B cell (primary cell): Measurements from ENCODE around the gene FRYL. TPM values are rescaled to one million over a fixed set of nuclear protein-coding genes. Genes with fewer than 3 reads are reported as not detected.

Source experiments
- ATAC-seq: fragments of 200-7000 bp; cut with Tn5 transposase; one replicate; pipeline ENCODE4 v1.10.0; 2021; ENCODE audit warnings: low read depth, mild to moderate bottlenecking, moderate number of reproducible peaks, moderate library complexity
- CTCF ChIA-PET: fragments of 350-600 bp; sonication (Branson Sonifier 250); formaldehyde crosslinking; loops from one replicate; lab custom pipeline; 2021; ENCODE audit warnings: antibody characterized with exemption, inconsistent platforms; lab: Charles Lee
- POLR2A ChIA-PET: fragments of 350-600 bp; sonication (Branson Sonifier 250); formaldehyde crosslinking; loops from one replicate; lab custom pipeline; 2021; ENCODE audit warnings: antibody characterized with exemption; lab: Charles Lee
- DNase-seq: peaks from one replicate; pipeline ENCODE4 v3.0.0; 2013
- H2AFZ ChIP-seq: 2 replicates; pipeline ENCODE4 v1.6.1; 2012; ENCODE audit warnings: mild to moderate bottlenecking, low read depth, low read length; ENCODE audit not compliant: insufficient read depth, poor library complexity, severe bottlenecking
- H3K27ac ChIP-seq, 2 donors: 1 replicate in 1 of 2; 2 replicates in 1 of 2; pipeline ENCODE4 v1.5.1; 2012 to 2013; ENCODE audit warnings: low read length in 2 of 2, mild to moderate bottlenecking in 2 of 2, moderate library complexity in 1 of 2
- H3K27me3 ChIP-seq, 4 experiments: fragments of 200-600 bp in 1 of 4; sonication (generic) in 1 of 4; replicated peaks in 1 of 4; 1 replicate in 2 of 4; 2 replicates in 2 of 4; pipeline versions ENCODE4 v1.6.1 to v1.7.0; 2013 to 2016; ENCODE audit warnings: low read length in 3 of 4, mild to moderate bottlenecking in 2 of 4, mixed read lengths in 1 of 4, moderate library complexity in 1 of 4; ENCODE audit not compliant: insufficient read depth in 4 of 4, control insufficient read depth in 3 of 4; ENCODE audit errors: control extremely low read depth in 1 of 4
- H3K36me3 ChIP-seq, 2 experiments: replicated peaks in 1 of 2; 1 replicate in 1 of 2; 2 replicates in 1 of 2; pipeline versions ENCODE4 v1.6.1 to v1.7.1; 2013; ENCODE audit warnings: low read length in 1 of 2; ENCODE audit not compliant: insufficient read depth in 2 of 2, control insufficient read depth in 1 of 2; ENCODE audit errors: control extremely low read depth in 1 of 2, extremely low read depth in 1 of 2
- H3K4me1 ChIP-seq, 2 donors: fragments of 200-600 bp in 1 of 2; sonication (generic) in 1 of 2; 1 replicate in 1 of 2; 2 replicates in 1 of 2; pipeline versions ENCODE4 v1.5.1 to v1.6.1; 2013 to 2017; ENCODE audit warnings: low read length in 2 of 2; ENCODE audit not compliant: control insufficient read depth in 2 of 2, insufficient read depth in 2 of 2
- H3K4me2 ChIP-seq: replicated peaks from 2 replicates; pipeline ENCODE3; 2012; ENCODE audit warnings: mild to moderate bottlenecking, low read depth, low read length; ENCODE audit not compliant: poor library complexity, severe bottlenecking
- H3K4me3 ChIP-seq, 5 experiments: fragments of 200-600 bp in 1 of 5; sonication (generic) in 1 of 5; 1 replicate in 3 of 5; 2 replicates in 2 of 5; pipeline versions ENCODE4 v1.5.1 to v1.7.0; 2011 to 2016; ENCODE audit warnings: low read length in 4 of 5, mild to moderate bottlenecking in 4 of 5, low read depth in 2 of 5, control low read depth in 1 of 5, moderate library complexity in 1 of 5; ENCODE audit not compliant: insufficient read depth in 1 of 5; ENCODE audit errors: control extremely low read depth in 1 of 5, extremely low read depth in 1 of 5
- H3K79me2 ChIP-seq: fragments of 200-600 bp; sonication (generic); one replicate; pipeline ENCODE4 v1.6.0; 2016; ENCODE audit warnings: low read length; ENCODE audit not compliant: control insufficient read depth, insufficient read depth
- H3K9ac ChIP-seq: fragments of 200-600 bp; sonication (generic); 2 replicates; pipeline ENCODE4 v1.6.1; 2017; ENCODE audit warnings: mild to moderate bottlenecking, low read length, moderate library complexity
- H3K9me3 ChIP-seq, 3 donors: one replicate each; pipeline versions ENCODE4 v1.6.1 to v1.7.1; 2013; ENCODE audit warnings: low read length in 2 of 3; ENCODE audit not compliant: control insufficient read depth in 2 of 3, insufficient read depth in 1 of 3; ENCODE audit errors: control extremely low read depth in 1 of 3
- H4K20me1 ChIP-seq: 2 replicates; pipeline ENCODE4 v1.6.0; 2012; ENCODE audit warnings: mild to moderate bottlenecking, low read length; ENCODE audit not compliant: insufficient read depth, control insufficient read depth, poor library complexity, severe bottlenecking
- H3K27ac Mint-ChIP-seq: one replicate; pipeline ENCODE4 v1.8.0; 2021; ENCODE audit warnings: mixed read lengths
- H3K27me3 Mint-ChIP-seq: one replicate; pipeline ENCODE4 v1.8.0; 2021; ENCODE audit warnings: mixed read lengths
- H3K4me1 Mint-ChIP-seq: one replicate; pipeline ENCODE4 v1.8.0; 2021; ENCODE audit warnings: mixed read lengths
- H3K4me3 Mint-ChIP-seq: one replicate; pipeline ENCODE4 v1.8.0; 2021; ENCODE audit warnings: mixed read lengths
- H3K9me3 Mint-ChIP-seq: one replicate; pipeline ENCODE4 v1.8.0; 2022; ENCODE audit warnings: mixed read lengths; ENCODE audit not compliant: insufficient read depth
- EZH2 ChIP-seq: IDR thresholded peaks from 2 replicates; pipeline ENCODE4 v1.6.1; 2012; ENCODE audit warnings: borderline replicate concordance, low read depth, mild to moderate bottlenecking, moderate library complexity, low read length; ENCODE audit not compliant: insufficient read depth, poor library complexity, severe bottlenecking
- WGBS: methylation state at CpG from one replicate; pipeline ENCODE4 v1.1.5; 2013; ENCODE audit warnings: missing lambda C conversion rate; ENCODE audit not compliant: insufficient coverage; 5-methylcytosine and 5-hydroxymethylcytosine counted together
- intact Hi-C: fragments of 100-400 bp; cut with micrococcal nuclease; formaldehyde crosslinking; loops from one replicate; pipeline ENCODE4 v1.10.0; 2022
- polyA plus RNA-seq: library from polyadenylated mRNA; depleted of rRNA; stranded (reverse); fragments of >200 nt; gene quantifications from 2 replicates; pipeline ENCODE4 v1.2.3, GENCODE V29; 2012
- total RNA-seq, 2 donors: library from RNA; stranded (reverse); fragments of 120-200 nt in 1 of 2; gene quantifications; 1 replicate in 1 of 2; 2 replicates in 1 of 2; pipeline versions ENCODE4 v1.2.3 to v1.2.4, GENCODE V29; 2013 to 2022
- TF ChIP-seq, protein P1 (sequence below): fragments of 200-600 bp; IDR thresholded peaks from one replicate; pipeline ENCODE4 v1.8.0; 2022; ENCODE audit warnings: antibody characterized with exemption, mild to moderate bottlenecking

FRYL gene
- total and polyA plus RNA-seq, 2 donors (not counting 1 experiment from before 2014, with no cell fraction given) = 15.5 to 138 TPM

DNA sequence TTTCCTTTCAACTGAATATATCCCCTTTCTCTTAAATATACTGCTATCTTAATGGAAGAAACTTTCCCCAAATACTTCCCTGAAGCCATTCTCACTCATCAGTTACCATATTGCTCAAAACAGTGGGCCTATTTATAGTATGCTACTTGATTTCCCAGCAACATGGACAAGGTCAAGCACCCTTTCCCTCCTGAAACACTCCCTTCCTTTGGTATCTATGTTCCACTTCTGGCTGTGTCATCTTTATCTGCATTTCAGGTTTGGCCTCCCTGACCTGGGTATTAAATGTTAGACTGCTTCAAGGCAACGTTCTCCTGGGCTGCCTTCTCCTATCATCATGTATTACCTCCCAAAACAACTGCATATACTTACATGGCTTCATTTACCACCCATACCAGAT, 188.7 kb downstream of the FRYL start:
- Histone ChIP-seq H3K36me3 (peaks cover 13 to 38% of the 10 kb centered on the region in 2 experiments), H3K27me3 (no peaks in the 10 kb centered on the region), H3K79me2 (no peaks in the 10 kb centered on the region), H3K4me2 (no peak overlapping the region), H3K4me1 (peaks cover 3 to 4% of the 10 kb centered on the region in 2 donors), H3K9me3 (no peaks in the 10 kb centered on the region), H2AFZ (no peak overlapping the region), H3K9ac (no peak overlapping the region), H3K4me3 (no peak overlapping the region), H4K20me1 (no peaks in the 10 kb centered on the region), H3K27ac (no peak overlapping the region)
- H3K27ac Mint-ChIP-seq = no peak overlapping the region
- DNase-seq = no peak
- peaks cover 5% of the 10 kb centered on the region for H3K4me1 Mint-ChIP-seq
- ATAC-seq = no peak
- CTCF ChIA-PET = interaction anchor here (1.0 to 3.8 kb wide), 2 partner anchors 12 to 90 kb away, joined by 3 to 19 read pairs; no protein-coding TSS in a partner anchor
- no peak overlapping the region for H3K4me3 Mint-ChIP-seq
- POLR2A ChIA-PET = no interaction called here
- intact Hi-C loops = no loop called here
- WGBS = 50% methylated on average over 1 of the region's 1 CpG
- no peaks in the 10 kb centered on the region for H3K9me3 Mint-ChIP-seq
- no peaks in the 10 kb centered on the region for H3K27me3 Mint-ChIP-seq
- TF ChIP-seq, protein P1, sequence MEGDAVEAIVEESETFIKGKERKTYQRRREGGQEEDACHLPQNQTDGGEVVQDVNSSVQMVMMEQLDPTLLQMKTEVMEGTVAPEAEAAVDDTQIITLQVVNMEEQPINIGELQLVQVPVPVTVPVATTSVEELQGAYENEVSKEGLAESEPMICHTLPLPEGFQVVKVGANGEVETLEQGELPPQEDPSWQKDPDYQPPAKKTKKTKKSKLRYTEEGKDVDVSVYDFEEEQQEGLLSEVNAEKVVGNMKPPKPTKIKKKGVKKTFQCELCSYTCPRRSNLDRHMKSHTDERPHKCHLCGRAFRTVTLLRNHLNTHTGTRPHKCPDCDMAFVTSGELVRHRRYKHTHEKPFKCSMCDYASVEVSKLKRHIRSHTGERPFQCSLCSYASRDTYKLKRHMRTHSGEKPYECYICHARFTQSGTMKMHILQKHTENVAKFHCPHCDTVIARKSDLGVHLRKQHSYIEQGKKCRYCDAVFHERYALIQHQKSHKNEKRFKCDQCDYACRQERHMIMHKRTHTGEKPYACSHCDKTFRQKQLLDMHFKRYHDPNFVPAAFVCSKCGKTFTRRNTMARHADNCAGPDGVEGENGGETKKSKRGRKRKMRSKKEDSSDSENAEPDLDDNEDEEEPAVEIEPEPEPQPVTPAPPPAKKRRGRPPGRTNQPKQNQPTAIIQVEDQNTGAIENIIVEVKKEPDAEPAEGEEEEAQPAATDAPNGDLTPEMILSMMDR = no peak
- TF ChIP-seq EZH2 = no peak

DNA sequence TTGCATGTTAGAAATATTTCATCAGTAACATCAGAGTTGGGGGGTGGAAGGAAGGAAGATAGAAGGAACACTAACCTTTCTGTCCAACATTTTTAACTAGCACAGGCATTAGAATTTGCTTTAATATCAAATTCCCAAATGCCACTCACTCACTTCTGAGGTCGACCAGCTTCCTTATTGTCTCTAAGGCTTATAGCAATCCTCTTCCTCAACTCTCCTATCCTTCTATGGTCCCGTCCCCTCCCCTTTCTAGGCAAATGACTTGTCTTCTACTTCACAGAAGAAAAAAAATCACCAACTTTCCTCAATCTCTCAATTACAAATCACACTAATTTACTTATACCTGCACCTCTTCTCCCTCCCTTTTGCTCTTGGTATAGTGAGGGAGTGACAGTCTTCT, 189.2 kb downstream of the FRYL start:
- no peak overlapping the region for H3K27ac ChIP-seq
- intact Hi-C loops = no loop called here
- no peaks in the 10 kb centered on the region for H3K9me3 ChIP-seq
- no peaks in the 10 kb centered on the region for H4K20me1 ChIP-seq
- WGBS = 90% methylated on average over 2 of the region's 2 CpGs
- H3K36me3 ChIP-seq = peaks cover 13 to 42% of the 10 kb centered on the region in 2 experiments
- no peak overlapping the region for H3K4me3 ChIP-seq
- no peak overlapping the region for H3K4me2 ChIP-seq
- TF ChIP-seq EZH2 = no peak
- TF ChIP-seq, protein P1 = no peak
- Mint-ChIP-seq H3K9me3 (no peaks in the 10 kb centered on the region), H3K4me1 (peaks cover 5% of the 10 kb centered on the region), H3K27ac (no peak overlapping the region), H3K27me3 (no peaks in the 10 kb centered on the region), H3K4me3 (no peak overlapping the region)
- DNase-seq (no peak), ATAC-seq (no peak)
- ChIA-PET CTCF (interaction anchor here (3.8 kb wide), 1 partner anchor 12 kb away, joined by 19 read pairs; no protein-coding TSS in a partner anchor), POLR2A (no interaction called here)
- H2AFZ ChIP-seq = no peak overlapping the region
- no peaks in the 10 kb centered on the region for H3K27me3 ChIP-seq
- H3K9ac ChIP-seq = no peak overlapping the region
- no peaks in the 10 kb centered on the region for H3K79me2 ChIP-seq
- peaks cover 3 to 4% of the 10 kb centered on the region in 2 donors for H3K4me1 ChIP-seq
